ENCODE data around the gene ACTG2.

The ACTG2 gene

DNA sequence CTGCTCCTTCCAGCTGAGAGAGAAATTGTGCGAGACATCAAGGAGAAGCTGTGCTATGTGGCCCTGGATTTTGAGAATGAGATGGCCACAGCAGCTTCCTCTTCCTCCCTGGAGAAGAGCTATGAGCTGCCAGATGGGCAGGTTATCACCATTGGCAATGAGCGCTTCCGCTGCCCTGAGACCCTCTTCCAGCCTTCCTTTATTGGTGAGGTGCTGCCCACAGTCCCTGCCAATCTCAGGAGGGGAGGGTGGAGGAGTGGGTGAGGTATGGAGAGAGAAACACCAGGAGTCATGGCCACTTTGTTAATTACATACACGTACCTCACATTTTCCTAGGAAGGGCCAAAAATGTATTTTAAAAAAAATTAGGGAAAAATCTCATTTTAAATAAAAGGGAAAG is 21.9 kb downstream of the ACTG2 start:
- DNase-seq (ENCODE audit: low read depth), result no peak

GRCh38 chr2:73915437-73915993 is 22.7 kb downstream of the ACTG2 start:
- no peak for DNase-seq (ENCODE audit: low read depth)

- DNase-seq (ENCODE audit: low read depth), result no peak
Measured at GRCh38 chr2:73916666-73917065, 23.9 kb downstream of the ACTG2 start.

DNA sequence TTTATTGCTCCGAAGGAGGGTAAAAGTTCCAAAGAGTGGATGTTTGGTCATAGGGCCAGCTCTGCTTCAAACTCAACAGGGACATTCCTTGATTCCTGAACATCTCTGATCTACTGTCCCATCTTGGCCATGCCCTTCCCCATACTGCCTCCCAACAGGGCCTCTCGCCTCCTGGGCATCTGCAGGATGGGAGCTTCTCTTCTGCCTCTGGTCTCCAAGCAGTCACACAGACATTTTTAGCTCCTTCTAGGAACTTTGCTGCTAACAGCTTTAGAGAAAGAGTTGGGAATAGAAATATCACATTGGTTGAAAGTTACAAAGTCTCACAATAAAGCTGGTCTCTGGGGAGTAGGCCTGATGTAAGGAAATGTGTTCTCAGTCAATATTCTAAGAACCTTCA is 24.5 kb downstream of the ACTG2 start:
- no peak for DNase-seq (ENCODE audit: low read depth)

GRCh38 chr2:73917696-73918207 is 24.9 kb downstream of the ACTG2 start:
- no peak for DNase-seq (ENCODE audit: low read depth)

DNA sequence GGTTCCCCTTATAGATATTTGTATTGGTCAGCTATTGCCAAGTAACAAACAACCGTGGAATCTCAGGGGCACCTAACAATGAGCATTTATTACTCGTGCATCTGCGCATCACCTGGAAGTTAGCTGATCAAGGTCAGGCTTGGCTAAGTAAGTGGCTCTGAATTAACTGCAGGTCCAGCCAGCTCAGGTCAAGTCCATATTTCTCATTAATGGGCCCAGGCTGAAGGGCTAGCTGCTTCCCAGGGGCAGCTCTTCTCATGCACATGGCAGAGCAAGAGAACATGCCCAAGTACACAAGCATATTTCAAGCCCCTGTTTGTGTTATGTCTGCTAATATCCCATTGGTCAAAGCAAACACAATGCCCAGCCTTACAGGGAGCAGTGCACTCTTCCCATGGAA is 26.0 kb downstream of the ACTG2 start:
- DNase-seq (ENCODE audit: low read depth), result no peak

- no peak for DNase-seq (ENCODE audit: low read depth)
Measured at GRCh38 chr2:73919596-73920228, 26.9 kb downstream of the ACTG2 start.

DNA sequence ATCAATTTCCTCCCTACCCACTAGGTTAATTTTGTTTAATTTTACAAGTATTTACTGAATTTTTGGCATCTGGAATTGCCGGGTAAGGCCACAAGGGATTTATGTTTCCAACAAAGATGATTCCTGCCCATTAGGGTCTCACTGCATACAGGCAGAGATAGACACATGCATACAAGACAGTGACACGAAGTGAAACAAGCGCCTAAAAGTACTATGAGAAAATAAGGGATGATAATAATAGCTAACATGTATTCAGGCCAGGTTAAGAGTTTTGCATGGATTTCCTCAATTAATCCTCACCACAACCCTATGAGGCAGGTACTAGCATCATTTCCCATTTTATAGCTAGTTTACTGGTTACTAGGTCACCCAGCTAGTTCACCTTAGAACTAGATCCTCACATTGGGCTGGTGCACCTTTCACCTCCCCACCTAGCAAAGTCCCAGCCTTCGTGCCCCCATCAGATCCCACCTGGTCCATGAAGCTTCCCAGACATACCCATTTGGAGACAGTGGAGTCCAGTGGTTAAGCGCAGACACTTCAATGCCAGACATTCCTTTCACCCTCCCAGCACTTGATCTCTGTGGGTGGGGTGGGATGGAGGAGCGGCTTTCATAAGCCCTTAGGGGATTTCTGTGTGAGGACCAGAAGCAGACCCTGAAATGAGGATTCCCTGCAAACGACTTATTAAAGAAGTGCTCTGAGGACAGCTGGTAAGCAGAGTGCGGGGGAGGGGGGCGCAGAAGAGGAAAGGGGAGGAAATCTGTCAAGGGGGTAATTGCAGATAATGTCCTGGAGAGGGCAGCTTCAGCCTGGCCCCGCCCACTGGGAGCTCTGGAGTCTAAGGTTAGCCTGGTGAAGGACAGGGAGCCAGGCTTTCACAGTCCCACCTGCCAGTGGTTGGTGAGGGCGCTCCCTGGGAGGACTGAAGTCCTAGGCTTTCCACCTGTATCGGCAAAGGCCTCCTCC is 28.1 kb downstream of the ACTG2 start:
- DNase-seq (ENCODE audit: low read depth), result no peak

DNA sequence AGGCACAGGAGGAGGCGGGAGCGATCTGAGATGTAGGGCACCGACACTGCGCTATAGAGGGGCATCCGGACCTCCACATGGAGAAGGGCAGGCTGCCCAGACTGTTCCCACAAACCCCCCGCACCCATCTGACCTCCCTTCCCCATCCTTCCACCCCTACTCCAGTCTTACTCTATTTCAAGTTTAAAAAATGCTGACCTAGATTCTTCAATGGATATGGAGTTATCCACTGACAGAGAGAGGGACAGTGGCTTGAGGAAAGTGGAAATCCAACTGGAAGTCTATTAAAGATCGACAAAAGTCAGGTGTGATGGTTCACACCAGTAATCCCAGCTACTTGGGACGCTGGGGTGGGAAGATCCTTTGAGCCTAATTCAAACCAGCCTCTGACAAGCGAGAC is 28.8 kb downstream of the ACTG2 start:
- DNase-seq (ENCODE audit: low read depth), result no peak

DNA sequence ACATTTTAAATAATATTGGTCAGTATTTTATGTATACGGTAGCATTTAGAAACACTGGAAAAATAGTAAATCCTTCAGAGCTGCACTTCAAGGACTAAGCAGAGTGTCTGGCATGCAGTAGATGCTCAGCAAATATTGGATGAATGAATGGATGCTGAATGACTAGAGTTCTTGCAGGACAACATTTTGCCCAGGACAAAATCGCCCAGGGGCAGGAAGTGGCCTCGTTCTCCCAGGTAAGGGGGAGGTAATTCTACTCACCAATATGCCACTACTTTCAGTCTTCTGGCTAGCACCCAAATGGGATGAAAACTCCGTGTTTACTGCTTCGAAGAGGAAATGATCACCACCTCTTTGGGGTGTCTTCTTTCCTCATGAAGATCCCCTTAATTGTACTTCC is 29.9 kb downstream of the ACTG2 start:
- DNase-seq (ENCODE audit: low read depth), result no peak

DNA sequence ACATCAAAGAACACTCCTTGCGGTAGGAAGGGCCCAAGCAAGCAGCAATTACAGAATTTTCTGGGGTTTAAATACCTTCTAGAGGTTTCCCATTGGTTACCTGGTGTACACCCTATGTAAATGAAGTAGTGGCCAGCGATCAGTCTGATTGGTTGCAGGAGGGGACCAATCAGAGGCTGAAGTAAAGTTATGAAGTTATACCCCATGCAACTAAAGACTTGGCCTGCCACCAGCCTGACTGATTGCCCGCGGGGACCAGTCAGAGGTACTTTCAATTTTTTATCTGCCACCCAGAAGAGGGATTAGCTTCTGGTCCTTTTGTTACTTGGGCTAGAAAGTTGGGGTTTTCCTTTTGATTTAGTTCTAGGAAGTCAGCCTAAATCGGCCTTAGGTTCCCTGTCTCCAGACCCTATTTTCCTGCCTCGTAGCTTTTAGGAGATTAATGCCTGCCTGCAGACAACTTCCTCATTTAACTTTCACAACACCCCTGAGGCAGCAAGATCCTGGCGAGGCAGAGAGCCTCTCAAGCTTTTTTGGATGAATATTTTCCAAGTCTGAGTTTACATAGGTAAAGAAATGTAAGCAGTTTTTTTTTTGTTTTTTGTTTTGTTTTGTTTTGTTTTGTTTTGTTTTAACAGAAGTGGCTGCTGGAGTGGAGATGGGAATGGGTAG is 32.4 kb downstream of the ACTG2 start:
- no peak for DNase-seq (ENCODE audit: low read depth)

DNA sequence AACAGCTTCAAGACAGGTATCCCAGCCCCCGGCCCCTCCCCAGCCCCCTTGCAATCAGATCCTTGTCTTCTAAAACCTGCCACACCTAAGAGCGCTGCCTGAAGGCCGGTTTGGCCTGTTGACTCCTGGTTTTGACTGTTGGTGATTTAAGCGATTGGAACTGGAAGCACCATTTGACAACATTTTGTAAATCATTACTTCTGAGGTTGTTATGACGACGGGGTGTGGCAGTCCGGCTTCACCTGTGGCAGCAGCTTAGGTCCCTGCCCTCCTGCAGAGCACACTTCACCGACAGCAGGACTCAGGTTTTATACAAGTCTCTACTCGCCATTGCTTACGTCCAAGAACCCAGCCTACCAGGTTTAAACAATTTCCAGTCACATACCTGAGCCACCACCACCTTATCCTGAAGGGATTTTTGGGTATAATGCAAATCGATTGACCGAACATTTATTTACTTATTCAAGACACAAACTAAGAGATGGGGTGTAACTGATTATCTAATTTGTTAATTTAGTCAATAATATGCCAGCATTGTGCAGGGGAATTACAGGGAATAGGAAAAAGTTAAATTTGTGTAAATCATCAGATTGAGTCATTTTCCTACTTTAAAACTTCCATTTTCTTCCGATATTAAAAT is 33.2 kb downstream of the ACTG2 start:
- DNase-seq (ENCODE audit: low read depth), result no peak

GRCh38 chr2:73926493-73927327 is 33.9 kb downstream of the ACTG2 start, which contains the start of gene DGUOK:
Gene DGUOK, plus strand, starts transcription at chr2:73926880. Its CDS starts 31 bp downstream, at chr2:73926911.
- DNase-seq (ENCODE audit: low read depth), result peak; percentile 98

GRCh38 chr2:73927344-73927743 is 34.5 kb downstream of the ACTG2 start:
- DNase-seq (ENCODE audit: low read depth), result no peak

- DNase-seq (ENCODE audit: low read depth), result no peak
Measured at GRCh38 chr2:73928963-73929347, 36.1 kb downstream of the ACTG2 start.

- no peak for DNase-seq (ENCODE audit: low read depth)
Measured at GRCh38 chr2:73930386-73930785, 37.6 kb downstream of the ACTG2 start.

DNA sequence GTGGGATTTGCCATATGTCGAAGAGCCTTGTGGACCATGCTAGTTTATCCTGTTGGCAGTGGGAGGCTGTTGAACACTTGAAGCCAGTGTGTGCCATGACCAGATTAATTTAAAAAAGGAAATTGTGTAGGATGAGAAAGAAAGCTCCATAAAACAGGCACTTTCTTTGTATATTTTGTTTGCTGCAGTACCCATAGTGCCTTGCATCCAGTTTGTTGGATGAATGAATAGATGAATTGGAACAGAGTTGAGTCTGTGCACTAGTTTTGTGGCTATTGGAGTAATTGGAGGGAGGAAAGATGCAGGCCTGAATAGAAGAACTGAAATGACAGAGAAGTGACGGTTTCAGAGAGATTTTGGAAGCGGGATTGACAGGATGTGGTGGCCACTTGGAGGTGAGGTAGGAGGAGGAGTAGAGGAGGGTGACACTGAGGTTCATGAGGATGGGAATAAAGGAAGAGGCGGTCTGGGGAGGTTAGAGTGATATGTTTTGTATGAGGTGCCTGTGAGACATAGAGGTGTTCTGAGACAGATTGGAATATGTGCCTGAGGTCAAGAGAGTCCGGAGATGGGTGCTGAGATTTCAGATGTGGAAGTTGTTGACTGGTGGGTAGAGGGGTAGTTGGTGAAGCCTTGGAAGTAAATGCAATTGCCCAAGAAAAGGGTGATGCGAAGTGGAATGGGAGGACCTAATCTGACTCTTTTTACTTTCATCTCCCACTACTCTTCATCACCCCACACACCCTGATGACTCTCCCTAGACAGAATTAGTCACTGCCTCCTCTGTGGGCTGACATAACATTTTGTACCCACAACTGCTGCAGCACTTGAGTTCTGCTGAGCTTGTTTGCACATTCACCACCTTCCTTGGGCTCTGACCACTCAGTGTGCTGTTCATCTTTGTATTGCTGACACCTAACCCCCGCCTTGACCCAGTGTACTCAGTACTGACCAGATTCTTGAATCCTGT is 39.0 kb downstream of the ACTG2 start:
- DNase-seq (ENCODE audit: low read depth), result no peak

DNA sequence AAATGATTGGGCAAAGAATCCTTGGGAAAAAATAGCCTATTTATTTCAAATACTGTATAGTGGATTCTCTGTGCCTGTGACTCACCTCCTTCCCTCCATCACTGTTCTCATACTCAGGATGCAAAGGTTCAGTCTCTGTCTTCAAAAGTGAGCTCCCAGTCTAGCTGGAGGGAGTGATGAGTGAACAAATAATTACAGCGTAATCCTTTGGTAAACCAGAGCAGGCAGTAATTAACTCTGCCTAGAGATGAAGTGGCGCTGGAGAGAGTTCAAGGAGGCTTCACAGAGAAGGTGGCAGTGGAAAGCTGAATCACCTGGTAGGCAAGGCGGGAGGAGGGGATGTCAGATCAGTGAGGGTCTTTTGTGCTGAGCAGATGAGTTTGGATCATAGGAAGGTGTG is 40.4 kb downstream of the ACTG2 start:
- no peak for DNase-seq (ENCODE audit: low read depth)

DNA sequence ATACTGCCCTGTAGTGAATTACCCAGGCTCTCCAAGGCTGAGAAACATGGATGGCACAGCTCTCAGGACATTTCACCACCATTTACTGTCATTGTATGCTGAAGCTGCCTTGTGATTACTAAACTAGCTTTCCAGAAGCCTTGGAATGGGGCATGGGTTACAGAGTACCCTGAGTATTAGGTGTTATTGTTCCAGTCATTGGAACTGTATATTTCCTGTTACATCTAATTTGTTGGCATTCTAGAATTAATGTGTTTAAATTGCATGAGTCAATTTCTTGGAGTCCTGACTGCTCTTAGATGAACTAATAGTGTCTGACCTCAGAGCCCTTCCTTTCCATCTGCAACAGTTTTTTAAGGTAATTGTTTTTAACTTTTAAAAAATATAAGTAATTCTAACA is 42.8 kb downstream of the ACTG2 start:
- DNase-seq (ENCODE audit: low read depth), result no peak
